IMR-90 (cell line): ENCODE measurements around the gene CAMK2G. TPM values are rescaled to one million over a fixed set of nuclear protein-coding genes. Genes with fewer than 3 reads are reported as not detected.

Experiments used
- ATAC-seq: fragments of 200-7000 bp; cut with Tn5 transposase; 2 replicates; pipeline ENCODE4 v1.9.1; 2020; ENCODE audit warnings: low read depth, mild to moderate bottlenecking, moderate library complexity
- BruUV-seq: library from RNA; stranded (reverse); fragments of 400-500 nt; replicated peaks from 2 replicates; lab custom pipeline; 2021; lab: Mats Ljungman, UMichigan
- CTCF ChIA-PET: fragments of 300-600 bp; formaldehyde crosslinking; extraction: SDS; loops from one replicate; lab custom pipeline; 2021; ENCODE audit warnings: antibody characterized with exemption; lab: Yijun Ruan, JAX
- POLR2A ChIA-PET: fragments of 300-600 bp; sonication (Branson Sonifier 250); formaldehyde crosslinking; loops from one replicate; lab custom pipeline; 2022; ENCODE audit warnings: antibody characterized with exemption; ENCODE audit not compliant: unreplicated experiment; lab: Charles Lee
- DNase-seq: peaks from one replicate; pipeline ENCODE4 v3.0.0; 2013
- H2AFZ ChIP-seq: replicated peaks from 2 replicates; pipeline ENCODE3; 2013; ENCODE audit warnings: low read length, mild to moderate bottlenecking; ENCODE audit not compliant: poor library complexity
- H2AK5ac ChIP-seq: 2 replicates; pipeline ENCODE4 v1.6.1; 2013; ENCODE audit warnings: low read depth, low read length, inconsistent platforms
- H2AK9ac ChIP-seq: replicated peaks from 2 replicates; pipeline ENCODE3; 2013; ENCODE audit warnings: mild to moderate bottlenecking, low read depth, low read length, moderate library complexity; ENCODE audit not compliant: poor library complexity
- H2BK120ac ChIP-seq: 2 replicates; pipeline ENCODE4 v1.6.1; 2013; ENCODE audit warnings: low read depth, low read length, inconsistent platforms
- H2BK15ac ChIP-seq: 3 replicates; pipeline ENCODE4 v1.6.1; 2013; ENCODE audit warnings: low read depth, low read length, inconsistent platforms
- H2BK20ac ChIP-seq: 2 replicates; pipeline ENCODE4 v1.6.1; 2013; ENCODE audit warnings: low read depth, mild to moderate bottlenecking, inconsistent platforms, low read length, moderate library complexity
- H2BK5ac ChIP-seq: 2 replicates; pipeline ENCODE4 v1.6.1; 2013; ENCODE audit warnings: mild to moderate bottlenecking, low read depth, low read length, inconsistent platforms; ENCODE audit not compliant: poor library complexity, severe bottlenecking
- H3K14ac ChIP-seq: replicated peaks from 2 replicates; pipeline ENCODE4 v1.6.1; 2013; ENCODE audit warnings: low read depth, low read length, inconsistent platforms
- H3K18ac ChIP-seq: 2 replicates; pipeline ENCODE4 v1.6.1; 2013; ENCODE audit warnings: low read depth, low read length, control low read depth
- H3K23ac ChIP-seq: 2 replicates; pipeline ENCODE4 v1.6.1; 2013; ENCODE audit warnings: low read depth, low read length, inconsistent platforms
- H3K27ac ChIP-seq: 2 replicates; pipeline ENCODE4 v1.5.1; 2013; ENCODE audit warnings: mild to moderate bottlenecking, control low read depth, low read length; ENCODE audit not compliant: insufficient read depth
- H3K27me3 ChIP-seq: 2 replicates; pipeline ENCODE4 v1.6.1; 2013; ENCODE audit warnings: low read length; ENCODE audit not compliant: control insufficient read depth, insufficient read depth
- H3K36me3 ChIP-seq: 2 replicates; pipeline ENCODE4 v1.6.1; 2013; ENCODE audit warnings: low read length, mixed read lengths; ENCODE audit not compliant: control insufficient read depth, insufficient read depth
- H3K4ac ChIP-seq: 2 replicates; pipeline ENCODE4 v1.6.1; 2013; ENCODE audit warnings: low read depth, low read length, inconsistent platforms
- H3K4me1 ChIP-seq: 2 replicates; pipeline ENCODE4 v1.6.1; 2013; ENCODE audit warnings: low read length, mixed read lengths; ENCODE audit not compliant: control insufficient read depth, insufficient read depth
- H3K4me2 ChIP-seq: 2 replicates; pipeline ENCODE4 v1.6.1; 2013; ENCODE audit warnings: low read depth, mild to moderate bottlenecking, control low read depth, low read length, moderate library complexity
- H3K4me3 ChIP-seq: 2 replicates; pipeline ENCODE4 v1.5.1; 2013; ENCODE audit warnings: low read depth, mild to moderate bottlenecking, control low read depth, low read length, moderate library complexity; ENCODE audit not compliant: insufficient read depth
- H3K56ac ChIP-seq: 2 replicates; pipeline ENCODE4 v1.6.1; 2013; ENCODE audit warnings: low read length, inconsistent platforms; ENCODE audit not compliant: insufficient read depth; ENCODE audit errors: extremely low read depth
- H3K79me1 ChIP-seq, 2 experiments: 2 replicates each; pipeline ENCODE4 v1.6.1; 2013; ENCODE audit warnings: low read length in 2 of 2, inconsistent platforms in 1 of 2, low read depth in 1 of 2
- H3K9ac ChIP-seq: 2 replicates; pipeline ENCODE4 v1.6.1; 2013; ENCODE audit warnings: low read depth, low read length, control low read depth
- H3K9me1 ChIP-seq: 2 replicates; pipeline ENCODE4 v1.6.1; 2013; ENCODE audit warnings: low read length, inconsistent platforms; ENCODE audit not compliant: insufficient read depth
- H3K9me3 ChIP-seq: 2 replicates; pipeline ENCODE4 v1.6.1; 2013; ENCODE audit warnings: low read length; ENCODE audit not compliant: control insufficient read depth, insufficient read depth
- H4K20me1 ChIP-seq: 2 replicates; pipeline ENCODE4 v1.6.1; 2013; ENCODE audit warnings: low read length, inconsistent platforms; ENCODE audit not compliant: insufficient read depth
- H4K5ac ChIP-seq: 2 replicates; pipeline ENCODE4 v1.6.1; 2013; ENCODE audit warnings: mild to moderate bottlenecking, low read depth, low read length, control low read depth
- H4K8ac ChIP-seq, 2 experiments: 2 replicates each; pipeline ENCODE4 v1.6.1; 2013; ENCODE audit warnings: low read depth in 2 of 2, low read length in 2 of 2, control low read depth in 1 of 2, inconsistent platforms in 1 of 2
- H4K91ac ChIP-seq: 2 replicates; pipeline ENCODE4 v1.6.1; 2013; ENCODE audit warnings: low read depth, low read length, inconsistent platforms; ENCODE audit not compliant: insufficient read depth
- CHD1 ChIP-seq: IDR thresholded peaks from 2 replicates; pipeline ENCODE4 v1.6.1; 2012; ENCODE audit warnings: low read depth, low read length, improper control_type of control experiment
- POLR2A ChIP-seq: IDR thresholded peaks from 2 replicates; pipeline ENCODE4 v1.6.1; 2012; ENCODE audit warnings: mild to moderate bottlenecking, low read depth, low read length
- RCOR1 ChIP-seq: IDR thresholded peaks from 2 replicates; pipeline ENCODE4 v1.6.1; 2012; ENCODE audit warnings: mild to moderate bottlenecking, low read length, improper control_type of control experiment; ENCODE audit not compliant: insufficient replicate concordance
- WGBS, 2 experiments: methylation state at CpG; one replicate each; pipeline versions ENCODE4 v1.1.5 to v1.1.7; 2013; ENCODE audit warnings: missing lambda C conversion rate in 2 of 2; ENCODE audit not compliant: insufficient read length in 1 of 2; ENCODE audit errors: extremely low coverage in 2 of 2; 5-methylcytosine and 5-hydroxymethylcytosine counted together
- dilution Hi-C: fragments of 300-500 bp; cut with HindIII; formaldehyde crosslinking; loops from one replicate; pipeline ENCODE4 v1.14.3; 2018; ENCODE audit warnings: low sequenced_read_pairs; ENCODE audit not compliant: unreplicated experiment
- in situ Hi-C: fragments of 300-500 bp; cut with MboI; formaldehyde crosslinking; loops from 3 replicates; pipeline ENCODE4 v1.14.3; 2019; ENCODE audit warnings: low sequenced_read_pairs, inconsistent platforms, mixed read lengths
- intact Hi-C: fragments of 100-400 bp; cut with micrococcal nuclease; formaldehyde crosslinking; loops from 2 replicates; pipeline ENCODE4 v1.10.0; 2022
- polyA plus RNA-seq, 3 experiments: library from polyadenylated mRNA; depleted of rRNA; stranded (reverse); fragments of >200 nt; gene quantifications; 2 replicates each; pipeline ENCODE4 v1.2.3, GENCODE V29; 2012; ENCODE audit warnings: low replicate concordance in 1 of 3
- total RNA-seq: library from RNA; depleted of rRNA; stranded (reverse); fragments of >200 nt; gene quantifications from 2 replicates; pipeline ENCODE4 v1.2.3, GENCODE V29; 2012

The CAMK2G gene
- total and polyA plus RNA-seq, 2 of the 4 experiments (the other 2 are of a cell fraction), result 20.4 to 25.4 TPM

DNA sequence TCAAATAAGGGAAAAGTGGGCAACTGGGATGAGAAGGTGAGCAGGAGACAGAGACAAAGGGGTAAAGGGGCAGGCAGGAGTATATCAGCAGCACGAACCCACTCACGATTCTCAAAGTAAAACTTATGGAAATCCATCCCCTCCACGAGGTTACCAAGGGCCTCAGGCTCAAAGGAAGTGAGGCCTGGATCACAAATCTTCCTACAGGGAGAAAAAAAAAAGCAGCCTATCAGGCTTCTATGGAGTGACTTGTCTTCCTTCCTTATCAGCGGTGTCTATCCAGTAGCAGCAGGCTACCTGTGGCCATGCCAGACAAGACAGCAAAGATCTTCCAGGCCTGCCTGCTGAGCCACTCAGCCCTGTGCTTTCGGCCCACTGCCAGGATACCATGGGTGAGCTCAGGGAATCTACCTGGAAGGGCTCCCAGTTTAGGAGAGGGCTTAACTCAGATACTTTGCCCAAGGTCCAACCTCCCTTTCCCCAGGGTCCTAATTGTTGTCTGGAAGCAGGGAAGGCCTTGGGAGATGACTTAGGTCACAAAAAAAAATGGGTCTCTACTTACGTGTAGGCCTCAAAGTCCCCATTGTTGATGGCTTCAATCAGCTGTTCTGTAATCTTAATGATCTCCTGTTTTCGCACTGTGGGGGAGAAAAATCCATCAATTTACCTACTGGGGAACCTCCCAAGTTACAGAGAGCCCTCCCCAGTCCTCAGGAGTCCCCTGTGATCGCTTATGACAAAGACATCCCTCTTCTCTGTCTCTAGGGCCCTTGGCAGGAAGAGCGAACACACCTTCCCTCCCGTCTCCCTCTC is 57.2 kb downstream of the CAMK2G start:
- peak overlapping the region; percentile 84 for H3K4ac ChIP-seq
- CTCF ChIA-PET, result no interaction called here
- in situ Hi-C loops, result no loop called here

More for the DNA sequence above, 57.2 kb downstream of the CAMK2G start:
- Histone ChIP-seq H3K4me3 (no peak overlapping the region), H3K27ac (peak overlapping the region; percentile 88), H3K23ac (peak overlapping the region; percentile 28; the same call in 1 of the 2 replicates), H2BK20ac (peak overlapping the region; percentile 82; the same call in 1 of the 2 replicates), H3K56ac (peak overlapping the region; percentile 71), H3K9me3 (no peaks in the 10 kb centered on the region), H2AK9ac (peak overlapping the region; percentile 35), H2BK120ac (peak overlapping the region; percentile 89), H3K14ac (peak overlapping the region; percentile 94), H4K8ac (peak overlapping the region; percentile 49 to 82; a peak in 3 of 4 replicates), H3K27me3 (no peaks in the 10 kb centered on the region), H3K36me3 (peaks cover 29% of the 10 kb centered on the region), H2BK15ac (peak overlapping the region; percentile 95; the same call in 2 of the 3 replicates), H3K9me1 (peaks cover 10% of the 10 kb centered on the region; the same call in 1 of the 2 replicates), H2AFZ (peak overlapping the region; percentile 68), H4K5ac (peak overlapping the region; percentile 89), H3K18ac (peak overlapping the region; percentile 83), H4K20me1 (no peaks in the 10 kb centered on the region), H3K4me1 (peaks cover 10% of the 10 kb centered on the region), H3K4me2 (no peak overlapping the region), H4K91ac (peak overlapping the region; percentile 95), H2AK5ac (peak overlapping the region; percentile 94), H2BK5ac (peak overlapping the region; percentile 61), H3K79me1 (peaks cover 0 to 9% of the 10 kb centered on the region in 2 experiments; a peak in 1 of 4 replicates), H3K9ac (no peak overlapping the region)
- intact Hi-C loops (no loop called here), dilution Hi-C loops (no loop called here)
- POLR2A ChIA-PET, result interaction anchor here (0.5 kb wide), 1 partner anchor 234 kb away, joined by 17 read pairs; no protein-coding TSS in a partner anchor
- no TSS peak for BruUV-seq
- WGBS, 2 experiments, result no CpG with 5 or more reads among the region's 10 CpGs
- TF ChIP-seq POLR2A, result no peak
- TF ChIP-seq CHD1, result no peak
- no peak for TF ChIP-seq RCOR1
- no peak for ATAC-seq
- DNase-seq, result no peak
